Spleen (tissue), 11 donors: Measurements from ENCODE around the gene PLA2G2D. TPM values are rescaled to one million over a fixed set of nuclear protein-coding genes. Genes with fewer than 3 reads are reported as not detected.

Source experiments
- DNase-seq: peaks from one replicate; pipeline ENCODE4 v3.0.0-alpha.2; 2020
- H3K27ac ChIP-seq, 8 donors: fragments of 200-600 bp; sonication (generic) in 7 of 8; 1 replicate in 4 of 8; 2 replicates in 4 of 8; pipeline versions ENCODE4 v1.5.0 to v1.8.0; 2016 to 2021; ENCODE audit warnings: inconsistent platforms in 4 of 8, mild to moderate bottlenecking in 4 of 8, moderate library complexity in 1 of 8
- H3K27me3 ChIP-seq, 7 donors: fragments of 200-600 bp; sonication (generic) in 6 of 7; replicated peaks in 1 of 7; 1 replicate in 4 of 7; 2 replicates in 3 of 7; pipeline versions ENCODE4 v1.5.0 to v1.8.0; 2016 to 2021; ENCODE audit warnings: inconsistent platforms in 3 of 7, mild to moderate bottlenecking in 1 of 7
- H3K36me3 ChIP-seq, 6 donors: fragments of 200-600 bp; sonication (generic) in 5 of 6; 1 replicate in 4 of 6; 2 replicates in 2 of 6; pipeline versions ENCODE4 v1.5.0 to v1.8.0; 2016 to 2021; ENCODE audit warnings: inconsistent platforms in 2 of 6
- H3K4me1 ChIP-seq, 6 donors: fragments of 200-600 bp; sonication (generic) in 5 of 6; 1 replicate in 3 of 6; 2 replicates in 3 of 6; pipeline versions ENCODE4 v1.5.0 to v1.8.0; 2016 to 2021; ENCODE audit warnings: inconsistent platforms in 3 of 6
- H3K4me3 ChIP-seq, 8 donors: fragments of 200-600 bp; sonication (generic) in 7 of 8; 1 replicate in 4 of 8; 2 replicates in 4 of 8; pipeline versions ENCODE4 v1.5.0 to v1.8.0; 2016 to 2021; ENCODE audit warnings: inconsistent platforms in 4 of 8, mild to moderate bottlenecking in 4 of 8, moderate library complexity in 2 of 8
- H3K9me3 ChIP-seq, 8 donors: fragments of 200-600 bp; sonication (generic) in 7 of 8; 1 replicate in 4 of 8; 2 replicates in 4 of 8; pipeline versions ENCODE4 v1.5.0 to v1.8.0; 2016 to 2021; ENCODE audit warnings: inconsistent platforms in 4 of 8
- POLR2A ChIP-seq, 3 donors: fragments of 450-650 bp; IDR thresholded peaks; one replicate each; pipeline ENCODE4 v1.5.1; 2017; ENCODE audit warnings: antibody characterized with exemption in 3 of 3, mild to moderate bottlenecking in 1 of 3
- POLR2AphosphoS5 ChIP-seq, 3 donors: sonication (generic); formaldehyde crosslinking; IDR thresholded peaks; one replicate each; pipeline ENCODE4 v1.5.1; 2017; ENCODE audit warnings: antibody characterized with exemption in 3 of 3
- WGBS, 5 donors: extraction: QIAGEN DNeasy Blood & Tissue Kit in 3 of 5; methylation state at CpG; one replicate each; pipeline versions ENCODE4 v1.1.5 to v1.1.7; 2013 to 2018; 5-methylcytosine and 5-hydroxymethylcytosine counted together
- intact Hi-C: fragments of 100-400 bp; cut with DNase I; formaldehyde crosslinking; loops from one replicate; pipeline ENCODE4 v1.15.0; 2023; ENCODE audit warnings: low total_unique reads
- polyA plus RNA-seq, 3 donors: library from polyadenylated mRNA; stranded (reverse); fragments of 200-250 nt; gene quantifications; one replicate each; pipeline ENCODE4 v1.2.1, GENCODE V29; 2013
- total RNA-seq, 7 donors: library from RNA; depleted of rRNA in 3 of 7; stranded (reverse); fragments of >200 nt in 3 of 7; fragmentation: NEBNext Ultra II Directional in 4 of 7; extraction: Animal tissue kit (Norgen Biotek cat#: 25700) in 4 of 7; gene quantifications; one replicate each; pipeline versions ENCODE4 v1.1.0 to v1.2.1, GENCODE V29; 2016 to 2021
- TF ChIP-seq, protein P1 (sequence below), 11 experiments: fragments of 200-600 bp in 7 of 11; fragments of 450-650 bp in 4 of 11; sonication (generic) in 4 of 11; IDR thresholded peaks in 8 of 11; conservative IDR thresholded peaks in 3 of 11; 1 replicate in 7 of 11; 2 replicates in 4 of 11; pipeline versions ENCODE4 v1.4.0 to v1.8.0; 2016 to 2021; ENCODE audit warnings: antibody characterized with exemption in 11 of 11, inconsistent platforms in 4 of 11, mild to moderate bottlenecking in 1 of 11
- donor health status: healthy with polysubstance abuse.
- donor health status: DM: no; HTN: no; CAD: no; lungs with moderate emphysema.
- donor health status: DM: no; HTN: no; CAD: no.
- donor health status: Bipolar disorder and iron deficiency.
- donor health status: healthy.
- donor health status: DM: no; HTN: no; CAD: no.
- donor health status: DM: yes; HTN: yes; CAD: no.

PLA2G2D gene
- total and polyA plus RNA-seq, 10 donors = 0.92 to 28.7 (median 7.3) TPM

DNA sequence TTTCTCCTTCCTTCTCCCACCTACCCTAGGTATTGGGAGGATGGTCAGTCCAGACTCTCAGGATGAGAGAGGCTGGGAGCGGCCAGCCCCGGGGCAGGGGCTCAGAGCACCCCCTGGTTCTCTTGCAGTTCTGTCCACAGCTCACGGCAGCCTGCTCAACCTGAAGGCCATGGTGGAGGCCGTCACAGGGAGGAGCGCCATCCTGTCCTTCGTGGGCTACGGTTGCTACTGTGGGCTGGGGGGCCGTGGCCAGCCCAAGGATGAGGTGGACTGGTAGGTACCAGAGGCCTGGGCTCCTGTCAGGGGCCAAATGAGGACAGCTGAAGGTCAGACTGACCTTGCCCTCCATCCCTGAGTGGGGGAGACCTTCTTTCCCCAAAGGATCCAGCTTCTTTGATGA lies 24.0 kb upstream of the PLA2G2D start:
- H3K36me3 ChIP-seq = no peaks in the 10 kb centered on the region
- no peaks in the 10 kb centered on the region for H3K27me3 ChIP-seq
- intact Hi-C loops = no loop called here
- H3K27ac ChIP-seq = no peak overlapping the region
- 75 to 100% (median 80%) methylated on average over 3 to 8 of the region's 8 CpGs for WGBS, 5 donors
- no peak overlapping the region for H3K4me3 ChIP-seq
- peaks cover 0 to 8% (median 0%) of the 10 kb centered on the region in 6 donors for H3K4me1 ChIP-seq
- H3K9me3 ChIP-seq = no peaks in the 10 kb centered on the region
- DNase-seq = no peak
- TF ChIP-seq, protein P1, sequence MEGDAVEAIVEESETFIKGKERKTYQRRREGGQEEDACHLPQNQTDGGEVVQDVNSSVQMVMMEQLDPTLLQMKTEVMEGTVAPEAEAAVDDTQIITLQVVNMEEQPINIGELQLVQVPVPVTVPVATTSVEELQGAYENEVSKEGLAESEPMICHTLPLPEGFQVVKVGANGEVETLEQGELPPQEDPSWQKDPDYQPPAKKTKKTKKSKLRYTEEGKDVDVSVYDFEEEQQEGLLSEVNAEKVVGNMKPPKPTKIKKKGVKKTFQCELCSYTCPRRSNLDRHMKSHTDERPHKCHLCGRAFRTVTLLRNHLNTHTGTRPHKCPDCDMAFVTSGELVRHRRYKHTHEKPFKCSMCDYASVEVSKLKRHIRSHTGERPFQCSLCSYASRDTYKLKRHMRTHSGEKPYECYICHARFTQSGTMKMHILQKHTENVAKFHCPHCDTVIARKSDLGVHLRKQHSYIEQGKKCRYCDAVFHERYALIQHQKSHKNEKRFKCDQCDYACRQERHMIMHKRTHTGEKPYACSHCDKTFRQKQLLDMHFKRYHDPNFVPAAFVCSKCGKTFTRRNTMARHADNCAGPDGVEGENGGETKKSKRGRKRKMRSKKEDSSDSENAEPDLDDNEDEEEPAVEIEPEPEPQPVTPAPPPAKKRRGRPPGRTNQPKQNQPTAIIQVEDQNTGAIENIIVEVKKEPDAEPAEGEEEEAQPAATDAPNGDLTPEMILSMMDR (IDR thresholded peaks at IDR 0.05 in 8 of 11, conservative IDR thresholded peaks at IDR 0.05 in 3 of 11) = no peak
- TF ChIP-seq POLR2AphosphoS5 (IDR thresholded peaks at IDR 0.05) = no peak
- TF ChIP-seq POLR2A (IDR thresholded peaks at IDR 0.05) = no peak

DNA sequence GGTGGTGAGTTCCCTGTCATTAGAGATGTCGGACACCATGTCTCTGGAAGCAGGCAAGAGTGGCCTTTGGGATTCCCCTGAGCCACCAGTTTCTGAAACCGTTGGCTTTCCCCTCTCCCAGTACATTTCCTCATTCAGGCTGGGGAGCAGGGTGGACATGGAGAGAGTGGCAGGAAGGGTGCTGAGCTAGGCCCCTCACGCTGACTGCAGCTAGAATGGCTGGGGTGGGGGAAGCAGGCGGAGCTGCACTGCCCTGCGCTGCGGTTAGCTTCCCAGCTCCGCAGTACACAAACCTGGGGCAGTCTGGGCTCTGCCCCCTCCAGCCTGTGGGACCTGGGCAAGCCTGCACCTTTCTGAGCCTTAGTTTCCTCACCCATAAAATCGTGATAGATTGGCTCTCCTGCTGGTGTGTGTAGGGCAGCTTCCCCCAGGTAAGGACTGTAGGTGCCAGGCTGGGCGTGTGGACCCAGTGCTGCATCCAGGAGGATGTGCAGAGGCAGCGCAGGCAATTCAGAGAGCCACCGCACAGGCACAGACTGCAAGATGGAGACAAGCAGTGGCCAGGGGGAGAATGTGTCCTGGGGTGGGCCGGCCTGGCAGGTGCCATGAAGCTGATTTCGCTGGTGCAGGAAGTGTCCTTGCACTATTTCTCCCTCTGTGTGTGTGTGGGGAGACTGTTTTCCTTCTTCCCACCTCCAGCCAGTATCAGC lies 22.8 kb upstream of the PLA2G2D start:
- Histone ChIP-seq H3K27ac (no peak overlapping the region), H3K36me3 (no peaks in the 10 kb centered on the region), H3K27me3 (no peaks in the 10 kb centered on the region), H3K4me3 (no peak overlapping the region), H3K9me3 (no peaks in the 10 kb centered on the region), H3K4me1 (peaks cover 0 to 8% (median 0%) of the 10 kb centered on the region in 6 donors)
- WGBS, 5 donors = 80 to 91% (median 86%) methylated on average over 7 to 13 of the region's 13 CpGs
- DNase-seq = no peak
- TF ChIP-seq POLR2A (IDR thresholded peaks at IDR 0.05) (no peak), POLR2AphosphoS5 (IDR thresholded peaks at IDR 0.05) (no peak)
- TF ChIP-seq, protein P1 (IDR thresholded peaks at IDR 0.05 in 8 of 11, conservative IDR thresholded peaks at IDR 0.05 in 3 of 11) = no peak
- intact Hi-C loops = no loop called here

DNA sequence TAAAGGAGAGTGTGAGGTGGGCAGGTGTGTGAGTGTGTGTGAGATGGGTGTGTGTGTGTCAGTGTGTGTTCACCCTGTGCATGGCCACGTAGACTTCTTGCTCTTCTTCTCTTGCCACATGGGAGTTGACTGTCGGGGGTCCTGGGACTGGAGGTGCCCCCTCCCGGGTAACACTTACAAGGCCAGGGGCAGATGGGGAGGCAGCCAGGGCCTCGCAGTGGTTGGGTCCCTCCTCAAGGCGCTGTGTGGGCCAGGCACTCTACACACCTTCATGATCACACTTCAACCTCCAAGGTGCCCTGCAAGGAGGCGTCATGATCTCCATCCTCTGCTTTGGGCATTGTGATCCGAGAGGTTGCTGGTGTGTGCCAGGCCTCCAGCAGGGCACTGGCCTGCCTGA lies 22.1 kb upstream of the PLA2G2D start:
- Histone ChIP-seq H3K27me3 (no peaks in the 10 kb centered on the region), H3K27ac (no peak overlapping the region), H3K4me1 (peaks cover 0 to 8% (median 0%) of the 10 kb centered on the region in 6 donors), H3K4me3 (no peak overlapping the region), H3K36me3 (no peaks in the 10 kb centered on the region), H3K9me3 (no peaks in the 10 kb centered on the region)
- no peak for TF ChIP-seq POLR2AphosphoS5 (IDR thresholded peaks at IDR 0.05)
- TF ChIP-seq POLR2A (IDR thresholded peaks at IDR 0.05) = no peak
- TF ChIP-seq, protein P1 (IDR thresholded peaks at IDR 0.05 in 8 of 11, conservative IDR thresholded peaks at IDR 0.05 in 3 of 11) = no peak
- intact Hi-C loops = no loop called here
- WGBS, 5 donors = 90 to 96% (median 91%) methylated on average over 5 to 7 of the region's 7 CpGs
- no peak for DNase-seq

DNA sequence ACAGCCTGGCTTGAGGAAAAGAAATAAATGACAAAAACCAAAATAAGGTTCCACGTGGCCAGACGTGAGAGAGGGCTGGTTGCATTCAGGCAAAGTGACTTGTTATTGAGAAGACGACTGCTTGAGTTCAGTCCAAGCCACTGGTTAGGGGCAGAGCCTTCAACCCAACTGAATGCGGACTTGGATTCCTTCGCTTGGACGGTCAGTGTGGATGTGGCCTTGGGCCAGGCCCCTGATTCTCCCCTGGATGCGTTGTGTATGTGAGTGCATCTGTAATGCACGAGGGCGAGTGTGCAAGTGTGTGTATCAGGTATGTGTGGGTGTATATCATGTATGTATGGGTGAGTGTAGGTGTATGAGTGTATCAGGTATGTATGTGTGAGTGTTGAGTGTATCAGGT lies 21.7 kb upstream of the PLA2G2D start:
- H3K4me1 ChIP-seq = peaks cover 0 to 8% (median 0%) of the 10 kb centered on the region in 6 donors
- no peak overlapping the region for H3K27ac ChIP-seq
- intact Hi-C loops = no loop called here
- no peaks in the 10 kb centered on the region for H3K9me3 ChIP-seq
- TF ChIP-seq, protein P1 (IDR thresholded peaks at IDR 0.05 in 8 of 11, conservative IDR thresholded peaks at IDR 0.05 in 3 of 11) = no peak
- no peak for TF ChIP-seq POLR2A (IDR thresholded peaks at IDR 0.05)
- TF ChIP-seq POLR2AphosphoS5 (IDR thresholded peaks at IDR 0.05) = no peak
- no peak overlapping the region for H3K4me3 ChIP-seq
- H3K27me3 ChIP-seq = no peaks in the 10 kb centered on the region
- no peak for DNase-seq
- WGBS, 5 donors = 86 to 94% (median 91%) methylated on average over 9 of the region's 9 CpGs
- no peaks in the 10 kb centered on the region for H3K36me3 ChIP-seq
